Activated T-helper 17 cell treated with anti-CD3 and anti-CD28 coated beads, Interleukin-2, amount 50 U/mL, for 72 hours (primary cell): Measurements from ENCODE around the gene KNCN. TPM values are rescaled to one million over a fixed set of nuclear protein-coding genes. Genes with fewer than 3 reads are reported as not detected.

Experiments
- ATAC-seq: fragments of 150-1000 bp; cut with Tn5 transposase; replicated peaks from 2 replicates; pipeline ENCODE4 v1.10.0; 2021; ENCODE audit warnings: mild to moderate bottlenecking, moderate library complexity
- H3K27ac Mint-ChIP-seq: one replicate; pipeline ENCODE4 v1.8.0; 2022; ENCODE audit warnings: mixed read lengths
- H3K27me3 Mint-ChIP-seq: one replicate; pipeline ENCODE4 v1.8.0; 2022; ENCODE audit warnings: mixed read lengths
- H3K36me3 Mint-ChIP-seq: one replicate; pipeline ENCODE4 v1.8.0; 2022; ENCODE audit warnings: low read depth, mild to moderate bottlenecking, mixed read lengths
- H3K4me1 Mint-ChIP-seq: one replicate; pipeline ENCODE4 v1.8.0; 2022; ENCODE audit warnings: mixed read lengths
- H3K4me3 Mint-ChIP-seq: one replicate; pipeline ENCODE4 v1.8.0; 2022; ENCODE audit warnings: mild to moderate bottlenecking, mixed read lengths
- H3K9me3 Mint-ChIP-seq: one replicate; pipeline ENCODE4 v1.8.0; 2022; ENCODE audit warnings: mixed read lengths
- total RNA-seq, 2 donors: library from RNA; stranded (reverse); gene quantifications; one replicate each; pipeline ENCODE4 v1.2.3, GENCODE V29; 2022

KNCN gene
- total RNA-seq, 2 donors from 2014 or later: not detected

DNA sequence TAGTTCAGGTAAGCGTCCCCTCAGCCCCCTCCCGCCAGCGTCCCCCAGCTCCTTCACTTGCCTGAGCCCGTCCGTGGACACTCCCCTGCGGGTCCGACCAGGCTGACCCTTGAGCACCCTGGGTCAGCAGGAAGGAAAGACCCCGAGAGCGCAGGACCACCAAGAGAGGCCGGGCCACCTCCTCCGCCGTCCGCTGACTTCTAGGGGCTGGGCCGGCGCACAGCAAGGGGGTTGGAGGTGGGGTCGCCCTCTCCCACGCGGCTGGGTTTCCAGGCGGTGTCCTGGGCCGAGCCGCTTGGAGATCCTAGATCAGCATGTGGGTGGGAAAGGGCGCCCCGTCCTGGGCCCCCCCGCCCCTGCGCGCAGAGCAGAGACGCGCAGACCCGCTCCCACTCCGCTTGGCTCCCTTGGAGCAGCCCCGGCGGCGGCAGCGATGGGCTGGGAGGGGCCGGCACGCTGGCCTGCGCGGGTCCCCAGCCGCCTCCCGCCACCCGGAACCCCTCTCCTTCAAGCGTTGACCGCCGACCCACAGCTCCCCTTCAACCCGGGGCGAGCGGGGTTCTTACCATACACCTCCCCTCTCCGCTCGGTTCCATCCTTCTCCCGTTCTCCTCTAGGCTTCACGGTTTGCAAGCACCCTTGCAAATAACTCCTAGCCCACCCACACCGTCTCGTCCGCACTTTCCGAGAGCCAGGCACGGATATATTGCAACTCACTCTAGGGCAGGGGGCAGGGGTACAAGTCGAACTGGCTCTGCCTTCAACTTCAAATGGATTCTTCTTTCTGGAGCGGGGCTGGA is 7.5 kb downstream of the KNCN start:
- Mint-ChIP-seq H3K27ac (no peak overlapping the region), H3K4me1 (peaks cover 9% of the 10 kb centered on the region), H3K9me3 (no peaks in the 10 kb centered on the region), H3K36me3 (no peaks in the 10 kb centered on the region), H3K4me3 (no peak overlapping the region), H3K27me3 (peaks cover 42% of the 10 kb centered on the region)
- ATAC-seq: no peak

DNA sequence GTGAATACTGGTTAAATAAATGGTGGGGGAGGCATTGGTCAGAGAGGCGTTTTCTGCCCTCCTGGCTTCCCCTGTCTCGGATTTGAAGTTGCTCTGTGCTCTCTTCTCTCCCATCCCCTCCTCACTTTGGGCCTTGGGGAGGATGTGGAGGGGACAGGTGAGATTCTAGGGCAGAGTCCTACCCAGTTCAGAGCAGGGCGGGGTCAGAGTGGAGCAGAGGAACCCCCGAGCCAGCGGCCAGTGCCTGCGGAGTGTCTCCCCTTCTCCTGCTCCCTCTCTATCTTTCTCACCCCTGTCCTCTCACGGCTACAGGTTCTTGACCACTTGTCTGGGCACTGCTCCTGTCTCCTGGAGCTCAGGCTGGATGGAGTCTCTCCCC is 8.1 kb downstream of the KNCN start:
- H3K36me3 Mint-ChIP-seq: no peaks in the 10 kb centered on the region
- H3K27ac Mint-ChIP-seq: no peak overlapping the region
- peaks cover 9% of the 10 kb centered on the region for H3K4me1 Mint-ChIP-seq
- no peak overlapping the region for H3K4me3 Mint-ChIP-seq
- H3K27me3 Mint-ChIP-seq: peaks cover 42% of the 10 kb centered on the region
- ATAC-seq: no peak
- H3K9me3 Mint-ChIP-seq: no peaks in the 10 kb centered on the region

DNA sequence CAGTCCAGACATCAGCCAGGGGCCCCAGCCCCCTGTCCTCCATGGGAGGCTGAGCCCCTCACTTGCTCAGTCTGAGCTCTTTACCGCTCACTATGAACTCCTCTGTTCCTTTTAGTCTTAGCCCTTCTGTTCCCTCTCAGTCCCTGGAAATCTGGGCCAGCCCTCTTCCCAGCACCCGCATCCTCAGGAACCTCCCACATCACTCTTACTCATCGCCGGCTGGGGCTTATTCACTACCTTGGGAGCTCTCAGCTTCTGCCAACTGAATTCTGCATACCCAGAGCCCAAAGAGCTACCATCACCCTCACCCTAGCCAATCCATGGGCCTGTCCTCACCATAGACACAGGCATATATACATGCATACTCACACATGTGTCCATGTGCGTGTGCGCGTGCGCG is 11.5 kb downstream of the KNCN start:
- H3K27me3 Mint-ChIP-seq: peaks cover 23% of the 10 kb centered on the region

DNA sequence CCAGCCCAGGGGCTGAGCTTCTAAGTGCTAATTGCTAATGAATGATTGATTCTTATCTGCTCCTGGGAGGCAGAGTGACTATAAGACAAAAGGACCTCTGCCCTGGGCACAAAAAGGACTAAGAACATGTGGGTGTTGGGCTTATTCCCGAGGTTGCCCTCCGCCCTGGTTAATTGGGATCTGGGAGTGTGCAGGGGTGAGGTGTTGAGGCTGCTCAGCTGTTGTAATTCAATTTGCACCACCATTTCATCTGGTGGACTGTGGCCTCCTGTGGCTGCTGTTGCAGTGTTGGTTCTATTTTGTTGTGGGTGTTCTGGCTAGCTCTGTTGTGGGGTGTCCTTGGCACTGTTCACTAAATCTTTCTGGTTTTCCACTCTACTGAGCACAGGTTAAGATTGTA is 13.3 kb downstream of the KNCN start:
- Mint-ChIP-seq H3K4me3 (no peak overlapping the region), H3K36me3 (no peaks in the 10 kb centered on the region), H3K4me1 (peaks cover 5% of the 10 kb centered on the region), H3K27me3 (peaks cover 8% of the 10 kb centered on the region), H3K9me3 (no peaks in the 10 kb centered on the region), H3K27ac (no peak overlapping the region)
- no peak for ATAC-seq

More for the DNA sequence above, 11.5 kb downstream of the KNCN start:
- Mint-ChIP-seq H3K4me1 (peaks cover 3% of the 10 kb centered on the region), H3K36me3 (no peaks in the 10 kb centered on the region), H3K27ac (no peak overlapping the region), H3K4me3 (no peak overlapping the region), H3K9me3 (no peaks in the 10 kb centered on the region)
- ATAC-seq: no peak

DNA sequence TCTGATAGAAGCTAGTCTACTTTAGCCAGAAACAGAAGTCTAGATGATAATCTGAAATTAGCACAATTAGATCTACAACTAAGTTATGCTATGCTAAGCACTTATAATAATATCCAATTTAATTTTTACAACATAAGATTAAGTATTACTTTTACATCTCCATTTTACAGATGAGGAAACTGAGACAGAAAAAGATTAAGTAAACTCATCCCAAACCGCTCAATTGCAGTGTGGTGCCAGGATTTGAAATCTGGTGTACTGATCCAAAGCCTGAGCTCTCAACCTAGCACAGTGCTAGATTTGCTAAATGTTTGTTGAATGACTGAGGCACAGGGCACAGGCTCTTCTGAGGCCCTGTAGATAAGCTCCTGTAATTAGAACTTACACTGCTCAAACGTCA is 13.8 kb downstream of the KNCN start:
- Mint-ChIP-seq H3K4me1 (peaks cover 5% of the 10 kb centered on the region), H3K27me3 (peaks cover 4% of the 10 kb centered on the region), H3K9me3 (no peaks in the 10 kb centered on the region), H3K4me3 (no peak overlapping the region), H3K27ac (no peak overlapping the region), H3K36me3 (no peaks in the 10 kb centered on the region)
- no peak for ATAC-seq

DNA sequence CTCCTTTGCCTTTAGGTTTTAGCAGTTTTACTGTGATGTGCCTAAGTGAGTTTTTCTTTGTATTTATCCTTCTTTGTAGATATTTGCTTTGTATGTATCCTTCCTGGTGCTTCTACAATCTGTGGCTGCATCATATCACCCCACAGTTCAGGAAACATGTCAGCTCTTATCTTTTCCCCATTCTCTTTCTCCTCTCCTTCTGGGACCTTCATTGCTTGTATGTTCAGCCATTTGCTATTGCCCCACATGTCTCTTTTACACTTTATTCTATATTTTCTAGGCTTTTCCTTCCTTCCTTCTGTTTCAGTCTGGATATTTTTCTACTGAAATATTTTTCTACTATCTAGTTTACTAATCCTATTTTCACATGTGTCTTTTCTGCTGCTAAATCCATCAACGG is 14.9 kb downstream of the KNCN start:
- ATAC-seq: no peak
- no peak overlapping the region for H3K4me3 Mint-ChIP-seq
- no peaks in the 10 kb centered on the region for H3K36me3 Mint-ChIP-seq

DNA sequence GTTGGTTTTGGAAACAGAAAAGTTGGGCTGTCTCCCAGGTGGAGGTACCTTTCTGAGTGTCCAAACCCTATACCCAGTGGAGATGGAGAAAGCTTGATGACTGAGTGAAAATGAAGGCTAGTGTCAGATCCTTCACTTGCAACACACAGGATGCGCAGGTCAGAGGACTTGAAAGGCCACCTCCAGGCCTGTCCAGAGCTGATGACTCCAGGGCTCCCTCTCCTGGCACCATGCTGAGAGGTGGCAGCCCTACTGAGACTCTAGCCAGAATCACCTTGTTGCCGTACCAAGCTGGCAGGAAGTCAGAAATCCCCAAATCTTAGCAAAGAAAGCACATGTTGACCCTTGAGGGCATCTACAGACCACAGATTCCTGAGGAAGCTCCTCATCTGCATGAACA is 16.4 kb downstream of the KNCN start:
- peak; percentile 53 for ATAC-seq
- H3K27ac Mint-ChIP-seq: no peak overlapping the region
- no peaks in the 10 kb centered on the region for H3K36me3 Mint-ChIP-seq
- no peak overlapping the region for H3K4me3 Mint-ChIP-seq
- H3K9me3 Mint-ChIP-seq: no peaks in the 10 kb centered on the region
- no peaks in the 10 kb centered on the region for H3K27me3 Mint-ChIP-seq
- peaks cover 5% of the 10 kb centered on the region for H3K4me1 Mint-ChIP-seq

More for the DNA sequence above, 14.9 kb downstream of the KNCN start:
- Mint-ChIP-seq H3K9me3 (no peaks in the 10 kb centered on the region), H3K27me3 (no peaks in the 10 kb centered on the region), H3K4me1 (peaks cover 5% of the 10 kb centered on the region), H3K27ac (no peak overlapping the region)

DNA sequence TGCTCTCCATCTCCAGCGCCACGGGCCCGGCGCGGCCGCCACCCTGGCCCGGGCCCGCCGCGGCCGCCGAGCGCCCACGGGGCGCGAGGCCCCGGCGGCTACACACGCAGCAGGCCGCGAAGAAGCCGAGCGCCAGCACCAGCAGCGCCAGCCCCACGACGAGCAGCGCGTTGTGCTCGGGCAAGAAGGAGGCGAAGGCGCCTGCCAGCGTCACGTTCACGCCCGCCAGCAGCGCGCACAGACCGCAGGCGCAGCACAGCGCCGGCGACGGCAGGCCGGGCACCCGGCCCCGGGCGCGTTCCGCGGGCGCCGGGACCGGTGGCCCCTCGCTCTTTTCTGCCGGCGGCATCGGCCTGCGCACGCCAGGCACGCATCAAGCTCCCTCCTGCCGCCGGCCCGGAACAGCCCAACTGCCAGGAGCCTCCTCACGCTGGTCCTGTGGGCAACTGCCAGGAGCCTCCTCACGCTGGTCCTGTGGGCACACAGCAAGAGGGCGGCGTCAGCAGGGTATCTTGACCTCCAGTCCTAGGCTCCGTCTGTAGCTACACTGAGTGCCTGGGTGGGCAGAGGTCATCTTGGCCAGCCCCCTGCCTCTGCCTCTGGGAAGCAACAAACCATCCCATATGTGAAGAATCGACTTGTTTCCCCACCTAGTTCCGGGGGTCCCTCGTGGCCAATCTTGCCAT is 18.1 kb downstream of the KNCN start:
- H3K4me1 Mint-ChIP-seq: peaks cover 14% of the 10 kb centered on the region
- no peaks in the 10 kb centered on the region for H3K9me3 Mint-ChIP-seq
- ATAC-seq: peak; percentile 58
- peaks cover 11% of the 10 kb centered on the region for H3K27me3 Mint-ChIP-seq
- no peaks in the 10 kb centered on the region for H3K36me3 Mint-ChIP-seq
- peak overlapping the region; percentile 51 for H3K27ac Mint-ChIP-seq
- peak overlapping the region; percentile 72 for H3K4me3 Mint-ChIP-seq

DNA sequence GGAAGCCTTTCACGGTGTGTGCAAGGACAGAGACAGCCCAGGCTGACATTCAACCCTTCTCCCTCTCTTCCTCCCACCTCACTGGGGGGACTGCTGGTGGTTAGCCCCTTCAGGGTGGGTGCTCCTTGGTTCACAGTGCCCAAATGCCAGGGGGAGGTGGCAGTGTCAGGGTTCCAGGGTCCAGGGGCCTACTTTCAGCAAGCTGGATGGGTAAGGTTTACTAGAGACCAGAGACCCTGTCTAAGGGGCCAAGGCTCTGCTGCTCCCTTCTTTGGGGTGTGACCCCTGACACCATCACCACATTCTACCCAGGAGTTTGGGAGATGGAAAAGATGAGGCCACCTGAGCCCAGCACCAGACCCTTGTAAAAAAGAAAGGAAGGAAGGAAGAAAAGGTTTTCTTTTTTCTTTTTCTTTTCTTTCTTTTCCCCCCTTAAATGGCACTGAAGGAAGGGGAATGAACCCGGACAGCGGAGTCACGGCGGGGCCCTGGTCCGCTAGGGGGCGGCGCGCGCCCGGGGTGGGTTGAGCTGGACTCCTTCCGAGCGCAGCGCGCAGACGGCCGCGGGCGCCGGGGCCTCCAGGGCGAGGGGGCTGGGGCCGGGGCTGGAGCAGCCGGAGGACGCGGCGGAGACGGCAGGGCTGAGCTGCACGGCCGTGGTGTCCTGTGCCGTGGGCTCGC is 18.8 kb downstream of the KNCN start:
- Mint-ChIP-seq H3K4me3 (no peak overlapping the region), H3K27me3 (peaks cover 15% of the 10 kb centered on the region), H3K36me3 (no peaks in the 10 kb centered on the region), H3K27ac (no peak overlapping the region), H3K9me3 (no peaks in the 10 kb centered on the region), H3K4me1 (peaks cover 14% of the 10 kb centered on the region)
- peak; percentile 79 for ATAC-seq

DNA sequence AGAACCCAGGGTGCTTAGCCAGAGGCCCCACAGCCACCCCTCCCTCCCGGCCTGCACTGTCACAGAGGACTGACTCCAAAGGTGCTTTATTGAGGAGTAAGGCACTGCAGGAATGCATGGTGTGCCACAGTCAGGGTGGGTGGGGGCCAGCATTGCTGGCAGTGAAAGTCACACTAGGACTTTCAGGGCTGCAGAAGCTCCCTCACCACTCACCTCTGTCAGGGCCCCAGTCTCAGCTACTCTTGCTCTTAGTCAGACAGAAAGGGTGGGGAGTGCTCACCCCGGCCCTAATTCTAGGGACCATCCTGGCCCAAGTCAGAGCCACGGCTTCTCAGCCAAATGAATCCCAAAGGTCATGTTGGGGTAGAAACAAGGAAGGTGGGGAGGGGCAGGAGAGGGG is 19.4 kb downstream of the KNCN start:
- H3K9me3 Mint-ChIP-seq: no peaks in the 10 kb centered on the region
- no peaks in the 10 kb centered on the region for H3K36me3 Mint-ChIP-seq
- no peak overlapping the region for H3K27ac Mint-ChIP-seq
- no peak overlapping the region for H3K4me3 Mint-ChIP-seq
- peaks cover 17% of the 10 kb centered on the region for H3K27me3 Mint-ChIP-seq
- ATAC-seq: peak; percentile 6
- peaks cover 14% of the 10 kb centered on the region for H3K4me1 Mint-ChIP-seq

DNA sequence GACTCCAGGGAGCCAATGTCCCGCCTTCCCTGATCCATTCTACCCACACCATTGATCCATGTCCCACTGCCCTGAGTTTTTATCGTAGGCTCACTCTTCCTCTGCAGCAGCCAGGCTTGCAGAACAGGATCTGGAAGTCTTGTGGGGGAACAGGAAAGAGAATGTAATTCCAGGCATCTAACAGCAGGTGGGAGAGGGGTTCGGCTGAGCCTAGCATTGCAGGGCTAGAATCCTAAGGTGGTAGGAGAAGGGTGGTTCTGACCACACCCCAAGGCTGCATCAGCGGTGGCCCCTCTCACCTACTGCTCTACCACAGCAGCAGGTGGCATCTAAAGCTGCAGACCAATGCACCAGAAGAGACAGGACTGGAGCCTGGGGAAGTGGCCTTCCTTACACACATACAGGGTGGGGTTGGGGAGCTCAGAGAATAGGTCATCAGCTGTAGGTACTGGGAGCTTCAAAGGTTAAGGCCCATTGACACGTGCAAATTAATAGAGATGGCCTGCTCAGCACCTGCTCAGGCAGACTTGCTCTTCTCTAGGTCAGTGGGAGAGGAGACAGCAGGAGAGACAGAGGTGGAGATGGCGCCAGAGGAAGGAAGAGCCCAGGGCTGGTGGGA is 20.5 kb downstream of the KNCN start:
- Mint-ChIP-seq H3K27me3 (peaks cover 21% of the 10 kb centered on the region), H3K4me1 (peaks cover 14% of the 10 kb centered on the region), H3K4me3 (no peak overlapping the region), H3K27ac (peak overlapping the region; percentile 43), H3K36me3 (no peaks in the 10 kb centered on the region), H3K9me3 (no peaks in the 10 kb centered on the region)
- ATAC-seq: no peak

DNA sequence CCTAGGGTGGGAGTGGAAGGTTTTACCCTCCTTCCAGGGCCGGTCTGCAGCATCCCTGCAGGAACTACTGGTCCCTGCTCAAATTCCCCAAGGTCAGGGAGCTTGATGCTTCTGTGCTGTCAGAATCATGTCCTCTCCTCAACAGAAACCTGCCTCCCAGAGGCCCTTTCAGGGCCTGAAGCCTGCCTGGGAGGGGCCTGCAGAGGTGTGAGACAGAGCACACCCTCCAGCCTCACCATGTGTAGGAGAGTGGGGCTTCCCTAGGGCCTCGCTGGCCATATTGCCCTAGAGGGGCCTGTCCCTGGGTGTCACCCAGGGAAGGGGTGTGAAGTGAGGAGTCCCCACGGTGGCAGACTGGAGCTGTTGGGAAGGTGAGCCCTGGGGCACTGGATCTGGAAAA is 21.1 kb downstream of the KNCN start:
- ATAC-seq: no peak
- H3K27ac Mint-ChIP-seq: peak overlapping the region; percentile 43
- peaks cover 14% of the 10 kb centered on the region for H3K4me1 Mint-ChIP-seq
- peaks cover 23% of the 10 kb centered on the region for H3K27me3 Mint-ChIP-seq
- no peaks in the 10 kb centered on the region for H3K36me3 Mint-ChIP-seq
- no peaks in the 10 kb centered on the region for H3K9me3 Mint-ChIP-seq
- H3K4me3 Mint-ChIP-seq: no peak overlapping the region

DNA sequence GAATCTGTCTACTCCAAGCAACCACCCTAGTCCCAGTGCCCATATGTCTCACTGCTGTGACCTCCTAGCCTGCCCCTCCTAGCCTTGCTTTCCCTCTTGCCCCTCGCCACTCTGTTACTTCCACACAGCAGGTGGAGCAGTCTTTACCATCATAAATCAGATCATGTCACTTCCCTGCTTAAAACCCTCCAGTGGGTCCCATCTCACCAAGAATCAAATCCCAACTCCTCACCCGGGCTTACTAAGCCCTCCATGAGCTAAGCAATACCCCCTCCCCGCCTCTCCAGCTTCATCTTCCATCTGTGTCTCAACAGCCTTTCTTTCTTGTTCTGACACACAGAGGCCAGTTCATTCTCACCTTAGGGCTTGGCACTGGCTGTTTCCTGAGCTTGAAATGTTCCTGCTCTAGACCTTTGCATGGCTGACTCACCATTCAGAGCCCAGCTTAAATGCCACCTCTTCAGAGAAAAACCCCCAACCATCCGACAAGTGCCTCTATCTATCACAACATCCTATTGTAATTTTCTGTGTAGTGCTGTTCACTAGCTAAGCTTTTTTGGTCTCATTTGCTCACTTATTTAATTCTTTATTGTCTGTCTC is 22.3 kb downstream of the KNCN start:
- no peaks in the 10 kb centered on the region for H3K9me3 Mint-ChIP-seq
- peaks cover 14% of the 10 kb centered on the region for H3K4me1 Mint-ChIP-seq
- peak overlapping the region; percentile 23 for H3K4me3 Mint-ChIP-seq
- H3K27me3 Mint-ChIP-seq: peaks cover 27% of the 10 kb centered on the region
- ATAC-seq: peak; percentile 57
- H3K27ac Mint-ChIP-seq: peak overlapping the region; percentile 14
- no peaks in the 10 kb centered on the region for H3K36me3 Mint-ChIP-seq

DNA sequence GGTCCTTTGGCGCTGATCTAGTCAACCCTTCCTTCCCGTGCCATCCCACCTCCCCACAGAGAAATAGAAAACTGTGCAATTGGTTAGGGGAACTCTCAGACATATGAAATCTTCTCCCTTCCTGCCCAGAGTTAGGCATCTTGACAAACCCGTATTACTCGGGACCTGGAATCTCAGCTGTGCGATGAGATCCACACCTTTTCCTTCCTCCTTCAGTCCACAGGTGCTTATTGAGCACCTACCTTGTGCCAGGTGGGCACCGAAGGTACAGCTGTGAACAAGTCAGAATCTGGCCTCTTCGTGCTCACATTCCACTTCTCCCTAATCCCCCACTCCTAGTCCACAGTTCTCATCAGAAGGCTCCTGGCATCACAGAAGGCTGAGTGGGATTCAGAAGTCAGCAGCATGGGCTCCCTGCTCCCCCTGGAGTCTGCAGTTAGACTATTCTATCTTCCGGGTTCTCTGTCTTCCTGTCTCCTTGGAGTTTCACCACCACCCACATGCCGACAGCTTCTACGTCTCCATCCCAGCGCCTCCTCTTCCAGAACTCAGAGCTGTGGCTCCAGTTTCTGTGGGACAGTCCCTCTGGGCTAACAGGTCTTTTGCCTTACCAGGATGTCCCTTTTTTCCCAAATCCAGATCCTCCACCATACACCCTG is 23.0 kb downstream of the KNCN start:
- no peaks in the 10 kb centered on the region for H3K36me3 Mint-ChIP-seq
- peak overlapping the region; percentile 14 for H3K27ac Mint-ChIP-seq
- H3K4me1 Mint-ChIP-seq: peaks cover 9% of the 10 kb centered on the region
- ATAC-seq: no peak
- peak overlapping the region; percentile 23 for H3K4me3 Mint-ChIP-seq
- H3K27me3 Mint-ChIP-seq: peaks cover 27% of the 10 kb centered on the region
- no peaks in the 10 kb centered on the region for H3K9me3 Mint-ChIP-seq
